C4-2B (cell line): ENCODE measurements around the gene TBX4.

ENCODE experiments used
- CTCF ChIP-seq: fragments of 450-650 bp; conservative IDR thresholded peaks from 2 replicates; pipeline ENCODE4 v1.5.1; 2017; ENCODE audit warnings: mild to moderate bottlenecking
- ZFX ChIP-seq: fragments of 450-650 bp; IDR thresholded peaks from 2 replicates; pipeline ENCODE4 v1.6.1; 2017

DNA sequence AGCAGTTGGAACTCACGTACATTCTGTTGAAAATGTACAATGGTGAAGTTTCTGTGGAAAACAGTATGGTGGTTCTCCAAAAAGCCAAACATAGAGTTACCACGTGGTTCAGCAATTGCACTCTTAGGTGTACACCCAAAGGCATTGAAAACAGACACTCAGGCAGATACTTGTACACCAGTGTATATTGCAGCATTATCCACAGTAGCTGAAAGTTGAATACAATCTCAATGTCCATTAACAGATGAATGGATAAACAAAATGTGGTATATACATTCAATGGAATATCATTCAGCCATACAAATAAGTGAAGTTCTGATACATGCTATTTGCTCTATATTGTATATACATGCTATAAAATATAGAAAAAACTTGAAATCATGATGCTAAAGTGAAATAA, 29.4 kb upstream of the TBX4 start:
- TF ChIP-seq CTCF: no peak
- no peak for TF ChIP-seq ZFX
